Measurements from ENCODE around the gene NGB. TPM values are rescaled to one million over a fixed set of nuclear protein-coding genes. Genes with fewer than 3 reads are reported as not detected.

The NGB gene
- total and polyA plus RNA-seq, 2 of the 8 experiments (the other 6 are each of a cell fraction or from before 2014, with no cell fraction given): 0.30 to 0.60 TPM

- Histone ChIP-seq H4K8ac (ENCODE audit: extremely low read depth, insufficient read depth, low read length) (no peak overlapping the region), H3K14ac (ENCODE audit: insufficient read length) (no peak overlapping the region), H3K4me3 (ENCODE audit: extremely low read depth in 1 of 4, insufficient read depth in 2 of 4, low read depth in 3 of 4, low read length in 4 of 4) (no peak overlapping the region), H2BK120ac (replicated peaks; ENCODE audit: low read depth, low read length) (no peak overlapping the region), H3K23me2 (ENCODE audit: low read depth, low read length) (no peaks in the 10 kb centered on the region), H3K18ac (ENCODE audit: extremely low read depth, low read length) (no peak overlapping the region), H2BK15ac (ENCODE audit: low read length) (no peak overlapping the region), H3K4ac (replicated peaks; ENCODE audit: insufficient read length, low read depth, low read length) (no peak overlapping the region), H2AK5ac (ENCODE audit: low read depth, low read length) (no peak overlapping the region), H3K56ac (replicated peaks; ENCODE audit: insufficient read length, low read depth, low read length) (no peak overlapping the region), H3K9me3 (ENCODE audit: insufficient read depth in 2 of 2, low read depth in 1 of 2, low read length in 1 of 2) (no peaks in the 10 kb centered on the region), H3K23ac (ENCODE audit: insufficient read length) (no peak overlapping the region), H3K79me1 (ENCODE audit: low read depth, low read length) (peaks cover 7% of the 10 kb centered on the region), H3K4me2 (ENCODE audit: insufficient read depth in 1 of 2, low read depth in 2 of 2, low read length in 2 of 2) (no peak overlapping the region), H4K20me1 (replicated peaks in 1 of 2; ENCODE audit: control insufficient read depth in 1 of 2, insufficient read depth in 2 of 2, low read length in 2 of 2) (no peaks in the 10 kb centered on the region), H3K4me1 (replicated peaks in 1 of 4; ENCODE audit: control insufficient read depth in 3 of 4, insufficient read depth in 4 of 4, low read length in 3 of 4) (peaks cover 11 to 25% (median 17%) of the 10 kb centered on the region in 4 experiments; a peak in 6 of 7 replicates), H4K91ac (replicated peaks; ENCODE audit: insufficient read length, low read length) (no peak overlapping the region), H3K27me3 (replicated peaks in 1 of 4; ENCODE audit: control insufficient read depth in 3 of 4, extremely low read depth in 1 of 4, insufficient read depth in 3 of 4, low read length in 3 of 4) (no peaks in the 10 kb centered on the region), H2BK20ac (ENCODE audit: low read length) (no peak overlapping the region), H3K36me3 (ENCODE audit: control insufficient read depth in 2 of 4, insufficient read depth in 4 of 4, low read length in 3 of 4) (no peaks in the 10 kb centered on the region), H3K9ac (replicated peaks in 1 of 4; ENCODE audit: extremely low read depth in 1 of 4, low read depth in 3 of 4, low read length in 3 of 4) (no peak overlapping the region), H2AFZ (ENCODE audit: low read length) (no peak overlapping the region), H4K5ac (ENCODE audit: insufficient read length, low read depth, low read length) (no peak overlapping the region), H3K27ac (ENCODE audit: low read depth, low read length) (no peak overlapping the region), H3K79me2 (ENCODE audit: control insufficient read depth in 1 of 2, insufficient read depth in 2 of 2, low read length in 2 of 2) (peaks cover 0 to 24% of the 10 kb centered on the region in 2 experiments; a peak in 1 of 4 replicates), H2BK12ac (ENCODE audit: low read depth, low read length) (no peak overlapping the region), H2BK5ac (ENCODE audit: low read depth, low read length) (no peak overlapping the region)
- no peak for DNase-seq (ENCODE audit: low read depth in 1 of 2, low spot score in 2 of 2)
- POLR2A ChIA-PET (ENCODE audit: partially characterized antibody): no interaction called here
- 93% methylated on average over 2 of the region's 2 CpGs; no CpG with 5 or more reads in 1 of the 2 experiments for WGBS, 2 experiments (ENCODE audit: extremely low coverage in 1 of 2, insufficient coverage in 1 of 2, insufficient read length in 1 of 2, insufficient replicate concordance in 2 of 2, low coverage in 1 of 2, low lambda C conversion rate in 2 of 2, missing lambda C conversion rate in 1 of 2)
- TF ChIP-seq NRF1 (IDR thresholded peaks at IDR 0.05; ENCODE audit: low read depth, low read length): no peak
- TF ChIP-seq CEBPB (IDR thresholded peaks at IDR 0.05; ENCODE audit: low read depth, low read length): peak; percentile 18; the same call in 1 of the 2 replicates
- no peak for TF ChIP-seq CBX8 (IDR thresholded peaks at IDR 0.05; ENCODE audit: borderline replicate concordance, low read depth, low read length)
- TF ChIP-seq ATF2 (IDR thresholded peaks at IDR 0.05; ENCODE audit: low read length): no peak
- TF ChIP-seq KDM5A (IDR thresholded peaks at IDR 0.05; ENCODE audit: low read length): no peak
- no peak for FAIRE-seq
- CTCF ChIA-PET (ENCODE audit: partially characterized antibody): interaction anchor here (1.4 to 8.6 kb wide), 2 partner anchors 14 to 168 kb away, joined by 4 to 353 read pairs; no protein-coding TSS in a partner anchor
These were observed 40.2 kb upstream of the NGB start for GRCh38 chr14:77311217-77311616.

Data from H1 (cell line).